Panc1 (cell line): ENCODE data around the gene SLC66A3. TPM values are rescaled to one million over a fixed set of nuclear protein-coding genes. Genes with fewer than 3 reads are reported as not detected.

ENCODE experiments used
- ATAC-seq: fragments of 200-7000 bp; cut with Tn5 transposase; 2 replicates; pipeline ENCODE4 v1.9.1; 2020; ENCODE audit warnings: mild to moderate bottlenecking, moderate library complexity
- BruUV-seq: library from RNA; stranded (reverse); fragments of 400-500 nt; replicated peaks from 2 replicates; lab custom pipeline; 2021; lab: Mats Ljungman, UMichigan
- CTCF ChIA-PET: fragments of 300-600 bp; sonication (Branson Sonifier 250); formaldehyde crosslinking; loops from one replicate; lab custom pipeline; 2022; ENCODE audit warnings: antibody characterized with exemption; lab: Charles Lee
- POLR2A ChIA-PET: fragments of 300-600 bp; sonication (Branson Sonifier 250); formaldehyde crosslinking; loops from one replicate; lab custom pipeline; 2022; ENCODE audit warnings: antibody characterized with exemption; lab: Charles Lee
- DNase-seq: peaks from one replicate; pipeline ENCODE4 v3.0.0-alpha.2; 2010; ENCODE audit warnings: low read depth, low spot score
- H3K27ac ChIP-seq: 2 replicates; pipeline ENCODE4 v1.5.1; 2011; ENCODE audit warnings: mild to moderate bottlenecking, low read length, inconsistent platforms
- H3K27me3 ChIP-seq: fragments of 200-500 bp; sonication (Bioruptor generic); 2 replicates; pipeline ENCODE4 v1.6.0; 2014; ENCODE audit warnings: low read length, inconsistent platforms; ENCODE audit not compliant: control insufficient read depth, insufficient read depth
- H3K36me3 ChIP-seq: fragments of 200-500 bp; sonication (Bioruptor generic); 2 replicates; pipeline ENCODE4 v1.5.1; 2014; ENCODE audit warnings: inconsistent platforms, mild to moderate bottlenecking, low read length, moderate library complexity; ENCODE audit not compliant: control insufficient read depth, insufficient read depth
- H3K4me1 ChIP-seq: 2 replicates; pipeline ENCODE4 v1.5.1; 2011; ENCODE audit warnings: inconsistent platforms, mild to moderate bottlenecking, low read length, moderate library complexity; ENCODE audit not compliant: control insufficient read depth, insufficient read depth
- H3K4me3 ChIP-seq, 2 experiments: 2 replicates each; pipeline ENCODE4 v1.5.1; 2011 to 2012; ENCODE audit warnings: low read depth in 2 of 2, low read length in 2 of 2, mild to moderate bottlenecking in 2 of 2, inconsistent platforms in 1 of 2, moderate library complexity in 1 of 2
- H3K9me3 ChIP-seq: fragments of 200-500 bp; sonication (Bioruptor generic); 2 replicates; pipeline ENCODE4 v1.5.1; 2014; ENCODE audit warnings: low read depth, mild to moderate bottlenecking, inconsistent platforms, low read length, moderate library complexity; ENCODE audit not compliant: control insufficient read depth, insufficient read depth
- CTCF ChIP-seq: fragments of 450-650 bp; IDR thresholded peaks from 2 replicates; pipeline ENCODE4 v1.5.1; 2017; ENCODE audit warnings: mild to moderate bottlenecking
- POLR2AphosphoS5 ChIP-seq: IDR thresholded peaks from 2 replicates; pipeline ENCODE4 v1.6.1; 2012; ENCODE audit warnings: mild to moderate bottlenecking, low read depth, low read length, moderate library complexity
- REST ChIP-seq, 2 experiments: IDR thresholded peaks; 2 replicates each; pipeline ENCODE4 v1.6.1; 2011 to 2012; ENCODE audit warnings: low read depth in 2 of 2, control low read depth in 1 of 2, low read length in 1 of 2, mild to moderate bottlenecking in 1 of 2, moderate library complexity in 1 of 2; ENCODE audit not compliant: insufficient read depth in 1 of 2
- SIN3A ChIP-seq: IDR thresholded peaks from 2 replicates; pipeline ENCODE4 v1.6.1; 2012; ENCODE audit warnings: low read depth, mild to moderate bottlenecking, low read length, moderate library complexity, borderline replicate concordance; ENCODE audit not compliant: insufficient read depth
- TCF7L2 ChIP-seq: IDR thresholded peaks from 2 replicates; pipeline ENCODE4 v1.6.1; 2011; ENCODE audit warnings: mild to moderate bottlenecking, low read depth, low read length, inconsistent platforms
- in situ Hi-C: cut with HindIII; loops from 2 replicates; pipeline ENCODE4 v1.10.0; 2016; ENCODE audit warnings: low sequenced_read_pairs, low pct_unique_long_range_greater_than_20kb
- intact Hi-C: fragments of 100-400 bp; cut with micrococcal nuclease; formaldehyde crosslinking; loops from one replicate; pipeline ENCODE4 v1.10.0; 2022; ENCODE audit not compliant: unreplicated experiment
- total RNA-seq: library from RNA; stranded (reverse); gene quantifications from one replicate; pipeline ENCODE4 v1.2.1, GENCODE V29; 2021; ENCODE audit not compliant: unreplicated experiment

Gene SLC66A3
- total RNA-seq, 1 experiment from 2014 or later = 39.1 TPM

GRCh38 chr2:11157731-11158130 lies 2.5 kb downstream of the SLC66A3 start:
- no peak overlapping the region for H3K27ac ChIP-seq
- no peaks in the 10 kb centered on the region for H3K36me3 ChIP-seq
- TF ChIP-seq TCF7L2 (no peak), CTCF (no peak), SIN3A (no peak), POLR2AphosphoS5 (no peak), REST (IDR thresholded peaks at IDR 0.05; ENCODE audit: insufficient read depth in 1 of 2, low read depth in 2 of 2, low read length in 1 of 2) (no peak)
- no peaks in the 10 kb centered on the region for H3K27me3 ChIP-seq
- in situ Hi-C loops = no loop called here
- no TSS peak for BruUV-seq
- H3K4me3 ChIP-seq = no peak overlapping the region
- no peaks in the 10 kb centered on the region for H3K9me3 ChIP-seq
- ChIA-PET CTCF (no interaction called here), POLR2A (no interaction called here)
- no peak for ATAC-seq
- no peak for DNase-seq
- intact Hi-C loops = no loop called here
- H3K4me1 ChIP-seq = peaks cover 9% of the 10 kb centered on the region

GRCh38 chr2:11158916-11159573 lies 3.8 kb downstream of the SLC66A3 start:
- ChIA-PET POLR2A (no interaction called here), CTCF (no interaction called here)
- TF ChIP-seq REST (IDR thresholded peaks at IDR 0.05; ENCODE audit: insufficient read depth in 1 of 2, low read depth in 2 of 2, low read length in 1 of 2) = no peak
- no peak for TF ChIP-seq TCF7L2
- intact Hi-C loops = no loop called here
- DNase-seq (no peak), ATAC-seq (no peak)
- Histone ChIP-seq H3K4me1 (peaks cover 9% of the 10 kb centered on the region), H3K4me3 (no peak overlapping the region), H3K9me3 (no peaks in the 10 kb centered on the region), H3K27ac (no peak overlapping the region), H3K27me3 (no peaks in the 10 kb centered on the region), H3K36me3 (no peaks in the 10 kb centered on the region)
- in situ Hi-C loops = no loop called here
- no TSS peak for BruUV-seq
